OCI-LY3 (cell line): ENCODE results near the gene MOSPD3.

Source experiments
- H2AFZ ChIP-seq: fragments of 200-600, 300-600 bp; shearing (Covaris generic); 2 replicates; pipeline ENCODE4 v1.6.0; 2014; ENCODE audit warnings: antibody characterized with exemption, low read depth, low read length
- H3K27ac ChIP-seq: fragments of 200-600, 300-600 bp; sonication (generic); 2 replicates; pipeline ENCODE4 v1.5.1; 2014; ENCODE audit warnings: mild to moderate bottlenecking, low read length, moderate library complexity, mixed read lengths
- H3K27me3 ChIP-seq: fragments of 200-600, 300-600 bp; sonication (generic); 2 replicates; pipeline ENCODE4 v1.6.1; 2014; ENCODE audit warnings: low read depth, low read length, mixed read lengths
- H3K36me3 ChIP-seq: fragments of 200-600, 300-600 bp; sonication (generic); replicated peaks from 2 replicates; pipeline ENCODE3; 2014; ENCODE audit warnings: low read depth, low read length, mixed read lengths
- H3K4me1 ChIP-seq: fragments of 300-600, 200-600 bp; sonication (generic); 2 replicates; pipeline ENCODE4 v1.6.1; 2014; ENCODE audit warnings: low read length, mixed read lengths
- H3K4me2 ChIP-seq: fragments of 200-600, 300-600 bp; sonication (generic); 2 replicates; pipeline ENCODE4 v1.6.1; 2014; ENCODE audit warnings: low read length, mixed read lengths
- H3K4me3 ChIP-seq: fragments of 300-600, 200-600 bp; sonication (generic); 2 replicates; pipeline ENCODE4 v1.5.1; 2014; ENCODE audit warnings: antibody characterized with exemption, mild to moderate bottlenecking, low read length, moderate library complexity
- H3K79me2 ChIP-seq: fragments of 300-600, 200-600 bp; shearing (Covaris generic); 2 replicates; pipeline ENCODE4 v1.6.1; 2014; ENCODE audit warnings: mild to moderate bottlenecking, low read length, mixed read lengths
- H3K9ac ChIP-seq: fragments of 300-600, 200-600 bp; shearing (Covaris generic); 2 replicates; pipeline ENCODE4 v1.6.0; 2014; ENCODE audit warnings: mild to moderate bottlenecking, low read length, moderate library complexity
- H3K9me3 ChIP-seq: fragments of 200-600, 300-600 bp; shearing (Covaris generic); 2 replicates; pipeline ENCODE4 v1.6.1; 2014; ENCODE audit warnings: low read length, mixed read lengths; ENCODE audit not compliant: insufficient read depth
- H4K20me1 ChIP-seq: fragments of 200-600, 300-600 bp; sonication (generic); 2 replicates; pipeline ENCODE4 v1.6.1; 2016; ENCODE audit warnings: low read length, mixed read lengths; ENCODE audit not compliant: insufficient read depth
- CTCF ChIP-seq: fragments of 200-600, 300-600 bp; sonication (generic); IDR thresholded peaks from 2 replicates; pipeline ENCODE4 v1.5.1; 2014; ENCODE audit warnings: antibody characterized with exemption, low read length, low read depth
- EZH2phosphoT487 ChIP-seq: fragments of 200-600 bp; shearing (Covaris generic); IDR thresholded peaks from 2 replicates; pipeline ENCODE4 v1.6.1; 2018; ENCODE audit warnings: antibody characterized with exemption, mixed run types, low read depth

The MOSPD3 gene

GRCh38 chr7:100565133-100565571 lies 47.2 kb upstream of the MOSPD3 start:
- no peak overlapping the region for H3K9ac ChIP-seq
- no peak overlapping the region for H2AFZ ChIP-seq
- H3K9me3 ChIP-seq = no peaks in the 10 kb centered on the region
- TF ChIP-seq CTCF (no peak), EZH2phosphoT487 (no peak)
- H3K79me2 ChIP-seq = no peaks in the 10 kb centered on the region
- no peaks in the 10 kb centered on the region for H3K4me1 ChIP-seq
- no peak overlapping the region for H3K4me2 ChIP-seq
- no peak overlapping the region for H3K4me3 ChIP-seq
- H4K20me1 ChIP-seq = no peaks in the 10 kb centered on the region
- H3K36me3 ChIP-seq = peaks cover 6% of the 10 kb centered on the region
- no peak overlapping the region for H3K27ac ChIP-seq
- H3K27me3 ChIP-seq = no peaks in the 10 kb centered on the region

- H3K9me3 ChIP-seq = no peaks in the 10 kb centered on the region
- no peak overlapping the region for H2AFZ ChIP-seq
- peaks cover 6% of the 10 kb centered on the region for H3K36me3 ChIP-seq
- TF ChIP-seq CTCF (no peak), EZH2phosphoT487 (no peak)
- no peaks in the 10 kb centered on the region for H3K79me2 ChIP-seq
- no peaks in the 10 kb centered on the region for H3K27me3 ChIP-seq
- no peak overlapping the region for H3K4me3 ChIP-seq
- H3K4me2 ChIP-seq = no peak overlapping the region
- no peaks in the 10 kb centered on the region for H3K4me1 ChIP-seq
- H4K20me1 ChIP-seq = no peaks in the 10 kb centered on the region
- no peak overlapping the region for H3K9ac ChIP-seq
- H3K27ac ChIP-seq = no peak overlapping the region
Observed at GRCh38 chr7:100566018-100566531, 46.3 kb upstream of the MOSPD3 start.

- Histone ChIP-seq H3K27me3 (no peaks in the 10 kb centered on the region), H2AFZ (no peak overlapping the region), H3K4me1 (no peaks in the 10 kb centered on the region), H3K4me3 (no peak overlapping the region), H3K4me2 (no peak overlapping the region), H3K9ac (no peak overlapping the region), H3K9me3 (no peaks in the 10 kb centered on the region), H4K20me1 (no peaks in the 10 kb centered on the region), H3K27ac (no peak overlapping the region), H3K79me2 (no peaks in the 10 kb centered on the region), H3K36me3 (peaks cover 2% of the 10 kb centered on the region)
- TF ChIP-seq CTCF = no peak
- TF ChIP-seq EZH2phosphoT487 = no peak
Observed at GRCh38 chr7:100567031-100567730, 45.2 kb upstream of the MOSPD3 start.

GRCh38 chr7:100567751-100568175 lies 44.6 kb upstream of the MOSPD3 start:
- no peaks in the 10 kb centered on the region for H3K79me2 ChIP-seq
- H3K36me3 ChIP-seq = peaks cover 2% of the 10 kb centered on the region
- H3K4me1 ChIP-seq = no peaks in the 10 kb centered on the region
- TF ChIP-seq EZH2phosphoT487 (no peak), CTCF (no peak)
- H3K4me3 ChIP-seq = no peak overlapping the region
- no peaks in the 10 kb centered on the region for H3K9me3 ChIP-seq
- no peak overlapping the region for H2AFZ ChIP-seq
- no peak overlapping the region for H3K4me2 ChIP-seq
- H3K27ac ChIP-seq = no peak overlapping the region
- H3K27me3 ChIP-seq = no peaks in the 10 kb centered on the region
- no peaks in the 10 kb centered on the region for H4K20me1 ChIP-seq
- H3K9ac ChIP-seq = no peak overlapping the region
